NCI-H2029 (cell line): ENCODE measurements around the gene TMEM185A.
"Not testable (repeated sequence)": the region's sequence is repeated elsewhere in the genome, so short reads cannot be mapped to it uniquely, and the experiment has no call there.

Source experiments
- DNase-seq: peaks from one replicate; lab custom pipeline; 2025; lab: John Stamatoyannopoulos, UW

TMEM185A gene

DNA sequence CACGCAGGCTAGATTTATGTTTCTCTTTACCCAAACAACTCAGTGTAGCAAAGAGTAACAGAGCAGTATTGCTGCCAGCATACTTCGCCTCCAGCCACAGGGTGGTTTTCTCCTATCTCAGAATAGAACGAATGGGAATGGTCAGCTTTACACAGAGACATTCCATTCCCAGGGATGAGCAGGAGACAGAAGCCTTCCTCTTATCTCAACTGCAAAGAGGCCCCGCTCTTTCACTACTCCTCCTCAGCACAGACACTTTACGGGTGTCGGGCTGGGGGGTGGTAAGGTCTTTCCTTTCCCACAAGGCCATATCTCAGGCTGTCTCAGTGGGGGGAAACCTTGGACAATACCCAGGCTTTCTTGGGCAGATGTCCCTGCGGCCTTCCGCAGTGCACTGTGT is 4.8 kb downstream of the TMEM185A start:
- not testable (repeated sequence) for DNase-seq

DNA sequence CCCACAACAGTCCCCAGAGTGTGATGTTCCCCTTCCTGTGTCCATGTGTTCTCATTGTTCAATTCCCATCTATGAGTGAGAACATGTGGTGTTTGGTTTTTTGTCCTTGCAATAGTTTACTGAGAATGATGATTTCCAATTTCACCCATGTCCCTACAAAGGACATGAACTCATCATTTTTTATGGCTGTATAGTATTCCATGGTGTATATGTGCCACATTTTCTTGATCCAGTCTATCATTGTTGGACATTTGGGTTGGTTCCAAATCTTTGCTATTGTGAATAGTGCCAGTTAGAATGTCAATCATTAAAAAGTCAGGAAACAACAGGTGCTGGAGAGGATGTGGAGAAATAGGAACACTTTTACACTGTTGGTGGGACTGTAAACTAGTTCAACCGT is 11.9 kb downstream of the TMEM185A start:
- not testable (repeated sequence) for DNase-seq

DNA sequence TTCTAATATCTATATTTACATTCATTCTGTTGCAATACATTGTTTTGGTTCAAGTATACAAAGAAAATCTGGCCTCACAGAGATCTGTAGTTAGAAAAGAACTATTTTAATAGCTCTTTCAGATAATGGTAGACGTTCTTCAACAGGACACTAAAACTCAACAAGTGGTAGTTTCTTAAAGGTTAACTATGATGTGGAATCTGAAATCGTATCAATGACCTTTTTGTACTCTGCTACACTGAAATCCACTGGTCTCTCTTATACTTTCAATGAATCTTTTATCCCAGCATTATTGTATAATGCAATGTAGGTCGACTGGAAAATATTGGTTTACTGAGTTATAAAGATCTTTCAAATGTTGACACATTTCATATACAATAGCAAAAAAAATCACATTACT is 12.7 kb downstream of the TMEM185A start:
- DNase-seq: no peak

- no peak for DNase-seq
Measured at GRCh38 chrX:149611623-149612175, 19.9 kb downstream of the TMEM185A start.

GRCh38 chrX:149610511-149610910 is 21.1 kb downstream of the TMEM185A start:
- DNase-seq: no peak

GRCh38 chrX:149607699-149608098 is 23.9 kb downstream of the TMEM185A start:
- no peak for DNase-seq

DNA sequence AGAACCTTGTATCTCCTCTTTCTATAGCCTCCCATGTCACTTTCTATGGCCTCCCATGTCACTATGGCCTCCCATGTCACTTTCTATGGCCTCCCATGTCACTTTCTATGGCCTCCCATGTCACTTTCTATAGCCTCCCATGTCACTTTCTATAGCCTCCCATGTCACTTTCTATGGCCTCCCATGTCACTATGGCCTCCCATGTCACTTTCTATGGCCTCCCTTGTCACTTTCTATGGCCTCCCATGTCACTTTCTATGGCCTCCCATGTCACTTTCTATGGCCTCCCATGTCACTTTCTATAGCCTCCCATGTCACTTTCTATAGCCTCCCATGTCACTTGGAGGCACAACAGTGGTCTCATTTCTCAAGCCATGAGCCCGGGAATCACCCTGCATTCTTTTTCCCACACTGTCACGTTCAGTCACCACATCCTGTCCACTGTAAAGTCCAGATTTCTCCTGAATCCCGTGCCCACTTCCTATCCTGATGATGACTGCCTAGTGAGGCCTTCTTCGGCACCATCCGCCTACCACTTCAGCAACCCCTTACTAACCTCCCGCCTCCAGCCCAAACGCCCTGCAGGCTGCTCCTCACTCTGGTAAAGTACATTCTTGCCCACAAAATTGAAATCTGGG is 26.2 kb downstream of the TMEM185A start:
- not testable (repeated sequence) for DNase-seq

DNA sequence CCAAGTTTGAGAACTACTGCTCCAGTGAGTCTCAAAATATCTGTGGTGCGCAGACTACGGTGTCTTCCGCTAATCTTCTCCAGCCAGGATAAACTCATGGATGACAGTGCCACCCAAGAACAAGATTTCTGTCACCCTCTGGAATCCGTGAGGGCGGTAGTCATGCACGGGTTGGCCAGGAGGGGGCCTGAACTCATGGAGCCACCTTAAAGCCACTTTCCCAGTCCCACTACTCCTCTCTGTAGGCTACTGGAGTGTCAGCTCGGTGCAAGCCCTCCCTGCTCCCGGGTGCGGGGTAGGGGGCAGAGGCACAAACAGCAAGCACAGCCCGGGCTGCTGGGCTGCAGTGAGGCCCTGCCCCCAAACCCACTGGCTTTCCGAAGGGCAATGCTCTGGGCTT is 33.0 kb downstream of the TMEM185A start:
- DNase-seq: not testable (repeated sequence)

DNA sequence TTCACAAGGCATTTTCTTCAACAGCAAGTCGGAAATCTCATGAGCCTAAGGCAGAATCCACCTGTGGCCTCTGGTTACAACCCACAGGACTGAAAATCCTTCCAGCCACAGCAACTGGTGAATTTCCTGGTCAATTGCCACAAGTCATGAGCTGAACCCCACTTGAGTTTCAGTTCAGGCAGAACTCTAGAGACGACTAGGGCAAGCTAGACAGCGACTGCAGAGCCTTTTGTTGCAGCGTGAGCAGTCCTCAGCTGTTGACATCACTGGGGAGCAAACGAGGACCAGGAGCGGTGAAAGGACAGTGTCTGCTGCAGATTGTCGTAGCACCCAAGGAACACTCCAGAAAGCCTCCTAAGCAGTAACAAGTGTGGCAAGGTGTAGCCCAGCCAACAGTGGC is 35.6 kb downstream of the TMEM185A start:
- not testable (repeated sequence) for DNase-seq

DNA sequence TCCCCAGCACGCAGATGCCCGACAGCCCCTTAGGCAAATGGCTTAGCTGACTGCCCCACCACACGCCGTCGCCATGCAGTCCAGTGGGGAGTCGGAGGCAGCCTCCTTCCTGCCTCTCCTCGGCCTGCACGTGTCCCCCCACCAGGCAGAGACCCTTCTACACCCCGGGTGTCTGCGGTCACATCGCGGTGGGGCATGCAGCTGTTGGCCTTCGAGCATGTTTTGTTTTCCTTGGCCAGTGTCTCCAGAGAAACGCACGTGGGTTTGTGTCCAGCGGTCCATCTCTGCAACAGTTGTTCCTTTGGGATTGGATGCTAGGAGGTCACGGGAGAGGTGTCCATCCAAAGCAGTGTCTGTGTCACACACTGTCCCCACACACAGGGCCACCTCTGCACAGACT is 36.4 kb downstream of the TMEM185A start, which contains the start of gene HSFX2:
HSFX2 (minus strand) TSS at position 101 of the 400 bp plus-strand sequence. CDS start 614 bp downstream, outside the sequence.
- not testable (repeated sequence) for DNase-seq

DNA sequence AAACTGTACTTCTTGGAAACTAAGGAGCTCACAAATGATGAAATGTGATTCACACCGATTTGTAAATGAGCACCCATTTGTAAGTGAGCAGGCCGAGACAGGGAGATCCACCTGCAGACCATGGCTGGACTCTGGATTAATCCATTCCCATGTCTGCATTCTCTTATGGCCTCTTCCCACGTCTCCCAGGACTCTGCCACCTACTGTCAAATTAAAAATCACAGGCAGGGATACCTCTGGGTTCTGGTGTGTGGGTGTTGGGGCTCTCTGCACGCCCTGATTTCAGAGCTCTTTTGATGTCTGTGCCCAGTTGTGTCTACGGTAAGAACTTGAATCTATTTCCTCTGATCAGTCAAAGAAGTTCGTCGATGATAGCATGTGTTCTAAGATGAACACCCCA is 40.6 kb downstream of the TMEM185A start:
- not testable (repeated sequence) for DNase-seq

GRCh38 chrX:149587359-149587758 is 44.2 kb downstream of the TMEM185A start, which contains the start of gene MAGEA9B:
Gene MAGEA9B (minus strand): TSS chrX:149587459. CDS start chrX:149583179, 4,280 bp downstream.
- not testable (repeated sequence) for DNase-seq

GRCh38 chrX:149585631-149586030 is 46.0 kb downstream of the TMEM185A start:
- not testable (repeated sequence) for DNase-seq

GRCh38 chrX:149573456-149573855 is 58.1 kb downstream of the TMEM185A start:
- DNase-seq: not testable (repeated sequence)

GRCh38 chrX:149572743-149573142 is 58.8 kb downstream of the TMEM185A start:
- DNase-seq: no peak

DNA sequence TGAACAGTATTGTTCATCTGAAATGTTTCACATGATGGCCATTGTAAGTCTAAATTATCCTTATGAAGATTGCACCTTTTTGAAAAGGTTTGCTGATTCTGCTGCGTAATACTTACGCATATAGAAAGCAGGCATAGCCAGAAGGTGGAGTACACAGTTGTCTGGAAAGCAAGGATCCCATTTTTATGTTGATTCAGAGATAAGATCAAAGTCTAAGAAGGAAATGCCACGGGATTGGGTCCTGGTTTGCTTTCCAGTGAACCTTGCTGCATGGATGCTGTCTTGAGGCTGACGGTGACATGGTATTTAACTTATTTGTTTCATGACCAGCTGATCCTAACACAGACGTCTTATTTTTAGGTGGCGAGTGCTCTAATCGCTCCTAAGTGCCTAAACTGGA is 59.8 kb downstream of the TMEM185A start:
- DNase-seq: no peak

DNA sequence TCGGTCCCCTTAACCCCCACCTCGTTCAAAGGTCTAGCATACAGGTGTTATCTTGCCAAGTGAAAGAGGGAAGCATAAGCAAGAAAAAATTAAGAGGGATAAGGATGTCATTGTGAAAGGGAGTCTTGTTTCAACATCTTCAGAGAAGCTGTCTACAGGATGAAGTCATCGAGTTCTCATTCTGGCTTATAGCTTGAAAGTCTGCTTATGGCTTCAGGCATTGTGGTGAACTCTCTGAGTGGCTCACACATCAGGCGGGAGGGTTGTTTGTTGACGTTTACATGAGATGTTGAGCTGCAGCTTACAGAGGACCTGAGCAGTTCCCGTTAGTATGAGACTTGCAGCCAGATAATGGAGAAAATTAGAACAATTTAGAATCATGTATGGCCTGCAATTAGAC is 60.9 kb downstream of the TMEM185A start:
- peak; percentile 1 for DNase-seq

DNA sequence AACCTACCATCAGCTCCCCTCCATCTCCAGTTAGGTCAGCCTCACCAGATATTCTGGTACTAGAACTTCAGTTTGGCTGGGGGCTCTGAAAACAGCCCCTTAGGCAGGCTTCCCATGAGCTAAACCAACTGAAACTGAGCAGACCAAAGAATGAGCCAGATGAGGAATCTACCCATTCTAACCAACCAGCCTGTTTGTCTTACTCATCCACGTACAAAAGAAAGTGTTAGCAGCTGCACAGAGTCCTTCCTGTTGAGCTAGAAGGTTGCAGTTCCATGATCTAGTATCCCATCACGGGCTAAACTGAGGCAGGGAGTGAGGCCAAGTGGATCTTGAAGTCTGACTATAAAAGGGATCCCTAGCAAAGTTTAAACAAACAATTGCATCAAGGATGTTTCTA is 61.8 kb downstream of the TMEM185A start:
- no peak for DNase-seq

DNA sequence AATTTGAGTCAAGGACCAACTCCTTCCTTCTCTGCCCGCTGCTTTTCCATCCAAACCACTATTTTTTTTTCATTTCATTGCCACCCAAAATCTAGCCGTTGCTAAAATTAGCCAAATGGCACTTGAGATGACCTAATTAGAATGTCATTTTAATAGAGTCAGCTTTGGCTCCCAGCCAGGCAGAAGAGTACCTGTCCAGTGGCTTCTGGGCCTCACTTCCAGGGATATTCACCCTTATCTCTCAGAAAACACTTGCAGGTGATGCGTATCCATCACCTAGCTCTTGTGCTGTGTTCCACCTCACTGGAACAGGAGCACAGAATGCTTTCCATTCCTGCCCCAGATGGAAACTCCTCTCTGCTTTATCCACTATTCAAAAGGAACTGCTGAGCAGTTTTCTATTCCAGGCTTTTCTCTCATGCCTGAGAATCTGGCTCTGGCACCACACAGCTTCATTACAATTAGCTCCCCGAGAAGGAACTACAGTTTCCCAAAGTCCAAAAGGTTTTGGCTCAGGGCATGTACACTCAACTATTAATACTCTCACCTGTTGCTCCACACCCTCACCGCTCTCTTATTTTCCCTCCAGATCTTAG is 62.8 kb downstream of the TMEM185A start:
- DNase-seq: peak; percentile 6

DNA sequence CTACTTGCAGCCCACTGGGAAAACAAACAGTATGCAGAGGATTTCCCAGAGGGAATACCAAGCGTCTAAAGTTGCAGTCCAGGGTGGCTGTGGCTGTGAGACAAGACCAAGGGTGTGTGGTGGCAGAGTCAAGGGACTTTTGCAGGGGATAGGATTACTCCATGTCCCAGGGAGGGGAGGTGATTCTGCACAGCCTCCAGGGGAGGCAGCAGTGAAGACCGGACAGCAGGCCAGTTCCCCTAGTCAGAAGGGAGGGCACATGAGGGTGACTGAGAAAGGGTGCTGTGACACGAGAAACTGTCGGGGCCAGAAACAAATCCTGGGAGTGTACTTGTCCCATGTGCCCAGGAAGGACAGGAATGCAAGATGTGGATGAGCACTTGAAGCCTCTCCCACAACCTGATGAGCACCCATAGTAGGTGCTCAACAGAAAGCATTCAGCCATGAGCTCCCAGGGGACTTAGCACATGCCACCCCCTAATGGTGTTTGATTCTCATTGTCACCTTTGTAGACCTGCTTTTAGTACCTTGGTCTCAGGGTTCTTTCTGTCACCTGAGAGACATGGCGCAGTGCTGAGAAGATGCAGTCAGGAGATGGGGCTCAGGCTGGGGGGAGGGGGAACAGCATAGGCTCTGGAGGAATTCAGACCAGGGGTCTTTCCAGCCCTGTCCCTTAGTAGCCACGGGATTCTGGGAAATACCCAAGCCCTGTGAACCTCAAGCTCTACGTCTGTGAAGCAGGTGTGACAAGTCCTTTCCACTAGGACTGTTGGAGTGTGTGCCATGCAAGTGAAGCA is 63.8 kb downstream of the TMEM185A start:
- no peak for DNase-seq

GRCh38 chrX:149563359-149563758 is 68.2 kb downstream of the TMEM185A start:
- no peak for DNase-seq

DNA sequence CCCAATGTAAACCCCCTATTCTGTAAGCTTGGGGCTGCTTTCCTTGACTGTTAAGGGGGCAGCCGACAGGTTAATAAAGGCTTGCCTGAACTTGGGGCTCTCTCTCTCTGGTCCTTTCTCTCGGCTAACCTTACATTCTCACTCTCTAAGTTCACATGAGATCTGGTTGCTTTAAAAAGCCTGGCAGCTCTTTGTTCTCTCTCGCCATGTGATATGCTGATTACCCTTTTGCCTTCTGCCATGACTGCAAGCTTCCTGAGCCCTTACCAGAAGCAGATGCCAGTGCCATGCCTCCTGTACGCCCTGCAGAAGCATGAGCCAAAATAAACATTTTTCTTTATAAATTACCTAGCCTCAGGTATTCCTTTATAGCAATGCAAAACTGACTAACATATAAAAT is 76.3 kb downstream of the TMEM185A start:
- not testable (repeated sequence) for DNase-seq

DNA sequence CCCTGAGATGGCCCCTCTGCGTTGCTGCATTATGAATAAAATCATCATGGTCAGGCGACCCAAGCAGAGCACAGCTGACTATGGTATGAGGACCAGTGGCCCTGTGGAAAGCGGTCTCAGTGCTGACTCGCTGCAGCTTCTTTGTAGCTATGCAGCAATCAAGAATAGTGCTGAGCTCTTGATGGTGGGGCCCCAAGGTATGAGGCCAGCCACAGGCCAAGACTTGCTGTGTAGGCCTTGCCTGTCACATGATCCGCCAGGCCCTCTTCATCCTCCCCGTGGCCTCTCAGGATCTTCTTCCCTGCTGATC is 79.7 kb downstream of the TMEM185A start:
- not testable (repeated sequence) for DNase-seq
